ENCODE measurements around the gene NFAT5.
A peak's percentile ranks its signal among the peaks of the same experiment; 100 is the strongest.

NFAT5 gene

DNA sequence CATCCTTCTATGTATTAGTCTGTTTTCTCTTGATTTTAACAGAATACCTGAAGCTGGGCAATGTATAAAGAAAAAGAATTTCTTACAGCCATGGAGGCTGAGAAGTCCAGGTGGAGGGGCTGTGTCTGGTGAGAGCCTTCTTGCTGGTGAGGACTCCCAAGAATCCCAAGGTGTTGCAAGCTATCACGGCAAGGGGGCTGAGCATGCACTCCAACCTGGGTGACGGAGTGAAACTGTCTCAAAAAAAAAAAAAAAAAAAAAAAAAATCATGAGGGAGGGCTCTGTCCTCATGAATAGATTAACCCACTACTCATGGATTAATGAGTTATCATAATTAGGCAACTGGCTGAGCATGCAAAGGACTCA is 141.2 kb downstream of the NFAT5 start:
- no peak for TF ChIP-seq CTCF (IDR thresholded peaks at IDR 0.05; ENCODE audit: low read depth, low read length, missing control alignments)
- H3K4me3 ChIP-seq (ENCODE audit: low read depth, low read length): no peak overlapping the region
- no peak for DNase-seq (ENCODE audit: low read depth)

DNA sequence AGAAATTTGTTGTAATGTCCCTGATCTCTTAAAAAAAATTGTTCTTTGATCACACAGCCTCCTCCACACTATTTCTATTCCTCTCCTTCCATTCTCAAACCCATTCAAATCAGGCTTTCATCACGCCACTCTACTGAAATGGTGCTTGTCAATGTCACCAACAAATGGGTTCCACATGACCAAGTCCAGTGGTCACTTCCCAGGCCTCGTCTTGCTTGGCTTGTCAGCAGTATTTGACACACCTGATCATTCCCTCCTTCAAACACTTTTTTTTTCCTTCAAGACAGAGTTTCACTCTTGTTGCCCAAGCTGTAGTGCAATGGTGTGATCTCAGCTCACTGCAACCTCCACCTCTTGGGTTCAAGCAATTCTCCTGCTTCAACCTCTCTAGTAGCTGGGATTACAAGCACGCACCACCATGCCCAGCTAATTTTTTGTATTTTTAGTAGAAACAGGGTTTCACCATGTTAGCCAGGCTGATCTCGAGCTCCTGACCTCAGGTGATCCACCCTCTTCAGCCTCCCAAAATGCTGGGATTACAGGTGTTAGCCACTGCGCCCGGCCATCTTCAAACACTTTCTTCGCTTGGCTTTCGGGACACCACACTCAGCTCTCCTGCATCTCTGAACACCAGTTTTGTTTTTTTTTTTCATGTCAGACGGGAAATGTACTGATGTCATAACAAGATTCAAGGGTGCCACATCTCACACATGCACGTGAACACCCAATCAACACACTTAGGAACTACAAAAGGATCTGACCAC is 142.3 kb downstream of the NFAT5 start:
- H3K4me3 ChIP-seq (ENCODE audit: low read depth, low read length): no peak overlapping the region
- DNase-seq (ENCODE audit: low read depth): no peak
- no peak for TF ChIP-seq CTCF (IDR thresholded peaks at IDR 0.05; ENCODE audit: low read depth, low read length, missing control alignments)

GRCh38 chr16:69709456-69710084 is 143.8 kb downstream of the NFAT5 start:
- H3K4me3 ChIP-seq (ENCODE audit: low read depth, low read length): no peak overlapping the region
- TF ChIP-seq CTCF (IDR thresholded peaks at IDR 0.05; ENCODE audit: low read depth, low read length, missing control alignments): peak; percentile 51
- peak; percentile 13 for DNase-seq (ENCODE audit: low read depth)

DNA sequence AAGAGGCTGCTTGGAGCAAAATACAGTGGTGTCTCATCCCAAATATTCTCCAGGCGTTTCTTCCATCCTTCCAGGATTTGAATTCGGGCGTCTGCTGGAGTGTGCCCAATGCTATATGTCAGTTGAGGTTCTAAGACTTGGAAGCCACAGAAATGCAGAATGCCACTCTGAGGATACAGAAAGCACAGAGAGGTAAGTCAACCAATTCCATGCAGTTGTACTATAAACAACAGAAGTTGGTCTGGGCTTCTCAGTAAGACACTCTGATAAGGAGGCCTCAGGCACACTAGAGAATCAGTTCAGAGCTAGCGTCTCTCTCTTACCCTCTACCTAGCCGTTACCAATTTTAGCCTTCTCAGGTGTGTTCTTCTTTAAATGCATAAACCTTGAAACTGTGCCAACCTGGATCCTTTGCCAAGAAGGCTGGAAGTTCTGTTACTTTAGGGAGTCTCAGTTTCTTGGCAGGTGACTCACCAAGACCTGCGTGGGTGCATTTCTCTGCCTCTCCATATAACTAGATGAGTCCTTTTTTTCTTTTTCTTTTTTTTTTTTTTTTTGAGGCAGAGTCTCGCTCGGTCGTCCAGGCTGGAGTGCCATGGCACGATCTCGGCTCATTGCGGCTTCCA is 145.5 kb downstream of the NFAT5 start:
- TF ChIP-seq CTCF (IDR thresholded peaks at IDR 0.05; ENCODE audit: low read depth, low read length, missing control alignments): no peak
- no peak overlapping the region for H3K4me3 ChIP-seq (ENCODE audit: low read depth, low read length)
- no peak for DNase-seq (ENCODE audit: low read depth)

GRCh38 chr16:69712277-69712676 is 146.5 kb downstream of the NFAT5 start:
- H3K4me3 ChIP-seq (ENCODE audit: low read depth, low read length): no peak overlapping the region
- TF ChIP-seq CTCF (IDR thresholded peaks at IDR 0.05; ENCODE audit: low read depth, low read length, missing control alignments): no peak
- no peak for DNase-seq (ENCODE audit: low read depth)

DNA sequence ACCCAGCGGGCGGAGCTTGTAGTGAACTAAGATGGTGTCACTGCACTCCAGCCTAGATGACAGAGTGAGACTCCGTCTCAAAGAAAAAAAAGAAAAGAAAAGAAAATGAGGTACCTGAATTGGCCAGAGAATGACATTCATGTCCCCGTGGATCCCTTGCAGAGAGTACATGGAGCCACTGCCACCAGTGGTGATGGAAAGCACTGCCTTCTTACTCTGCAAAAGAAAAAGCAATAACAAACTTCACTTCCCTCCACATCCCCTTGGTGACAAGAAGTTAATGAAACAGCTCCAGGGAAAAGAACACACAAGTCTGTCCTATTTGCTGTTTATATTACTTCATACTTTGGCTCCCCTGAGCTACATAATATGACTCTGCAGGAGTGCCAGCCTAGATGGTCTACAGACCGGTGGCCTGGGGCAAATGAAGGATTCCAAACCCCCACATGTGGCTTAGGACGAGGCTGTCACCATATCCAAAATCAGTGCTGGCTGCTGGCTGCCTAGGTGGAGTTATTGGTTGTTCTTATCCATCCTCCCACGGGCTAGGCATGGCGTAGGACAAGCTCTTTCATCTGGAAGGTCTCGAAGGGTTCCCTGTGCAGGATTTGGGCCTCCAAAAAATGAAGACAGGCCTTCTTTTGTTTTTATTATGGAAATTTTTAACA is 147.3 kb downstream of the NFAT5 start:
- no peak for TF ChIP-seq CTCF (IDR thresholded peaks at IDR 0.05; ENCODE audit: low read depth, low read length, missing control alignments)
- DNase-seq (ENCODE audit: low read depth): no peak

More for the DNA sequence above, 147.3 kb downstream of the NFAT5 start:
- no peak overlapping the region for H3K4me3 ChIP-seq (ENCODE audit: low read depth, low read length)

All from GM12864 (cell line).